NCI-H510A (cell line): ENCODE results near the gene MSGN1.

Experiments used
- DNase-seq: peaks from one replicate; lab custom pipeline; 2025; lab: John Stamatoyannopoulos, UW

MSGN1 gene, protein sequence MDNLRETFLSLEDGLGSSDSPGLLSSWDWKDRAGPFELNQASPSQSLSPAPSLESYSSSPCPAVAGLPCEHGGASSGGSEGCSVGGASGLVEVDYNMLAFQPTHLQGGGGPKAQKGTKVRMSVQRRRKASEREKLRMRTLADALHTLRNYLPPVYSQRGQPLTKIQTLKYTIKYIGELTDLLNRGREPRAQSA

DNA sequence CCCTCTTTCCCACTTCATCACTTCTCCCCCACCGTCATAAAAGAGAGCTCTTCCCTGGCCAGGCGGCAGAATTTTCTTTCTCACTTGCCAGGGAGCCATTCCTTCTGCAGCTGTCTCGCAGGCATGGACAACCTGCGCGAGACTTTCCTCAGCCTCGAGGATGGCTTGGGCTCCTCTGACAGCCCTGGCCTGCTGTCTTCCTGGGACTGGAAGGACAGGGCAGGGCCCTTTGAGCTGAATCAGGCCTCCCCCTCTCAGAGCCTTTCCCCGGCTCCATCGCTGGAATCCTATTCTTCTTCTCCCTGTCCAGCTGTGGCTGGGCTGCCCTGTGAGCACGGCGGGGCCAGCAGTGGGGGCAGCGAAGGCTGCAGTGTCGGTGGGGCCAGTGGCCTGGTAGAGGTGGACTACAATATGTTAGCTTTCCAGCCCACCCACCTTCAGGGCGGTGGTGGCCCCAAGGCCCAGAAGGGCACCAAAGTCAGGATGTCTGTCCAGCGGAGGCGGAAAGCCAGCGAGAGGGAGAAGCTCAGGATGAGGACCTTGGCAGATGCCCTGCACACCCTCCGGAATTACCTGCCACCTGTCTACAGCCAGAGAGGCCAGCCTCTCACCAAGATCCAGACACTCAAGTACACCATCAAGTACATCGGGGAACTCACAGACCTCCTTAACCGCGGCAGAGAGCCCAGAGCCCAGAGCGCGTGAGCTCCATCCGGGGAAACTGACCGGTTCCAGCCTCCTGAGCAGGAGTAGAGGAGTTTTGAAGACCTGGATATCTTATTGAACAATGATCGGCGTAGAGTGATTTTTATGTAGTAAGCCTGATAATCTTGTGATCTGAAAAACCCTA lies at the start of gene MSGN1:
MSGN1 (plus strand) TSS at position 65 of the 850 bp plus-strand sequence; CDS start at position 124, 59 bp downstream.
- DNase-seq, result no peak

DNA sequence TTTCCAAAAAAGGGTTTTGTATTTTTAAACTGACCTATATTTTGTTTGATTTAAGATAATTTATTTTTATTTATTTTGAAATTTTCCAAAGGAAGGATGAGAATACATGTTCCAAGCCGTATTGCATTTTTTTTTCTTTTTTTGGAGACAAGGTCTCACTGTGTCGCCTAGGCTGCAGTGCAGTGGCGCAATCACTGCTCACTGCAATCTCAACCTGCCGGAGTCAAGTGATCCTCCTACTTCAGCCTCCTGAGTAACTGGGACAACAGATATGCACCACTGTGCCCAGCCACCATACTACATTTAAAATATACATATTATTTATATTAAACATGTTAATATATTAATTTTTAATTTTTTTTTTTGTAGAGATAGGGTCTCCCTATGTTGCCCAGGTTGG lies 47.4 kb upstream of the MSGN1 start:
- DNase-seq, result no peak

DNA sequence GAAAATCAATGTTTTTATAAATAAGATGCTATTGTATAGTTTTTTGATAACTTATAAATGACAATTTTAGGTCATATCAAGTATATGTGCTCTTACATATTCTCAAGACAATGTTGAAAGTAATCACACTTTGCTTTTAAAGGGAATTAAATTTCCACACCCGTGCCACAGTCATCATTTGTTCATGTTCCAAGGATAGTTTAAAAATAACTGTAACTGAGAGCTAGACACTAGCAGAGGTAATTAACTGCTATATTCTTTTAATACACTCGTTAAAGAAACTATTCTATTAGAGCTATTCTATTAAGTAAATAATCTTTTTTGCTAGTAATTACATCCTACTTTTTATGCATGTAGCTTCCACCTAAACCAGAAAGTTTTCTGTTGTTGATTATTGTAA lies 44.3 kb upstream of the MSGN1 start:
- DNase-seq, result no peak

DNA sequence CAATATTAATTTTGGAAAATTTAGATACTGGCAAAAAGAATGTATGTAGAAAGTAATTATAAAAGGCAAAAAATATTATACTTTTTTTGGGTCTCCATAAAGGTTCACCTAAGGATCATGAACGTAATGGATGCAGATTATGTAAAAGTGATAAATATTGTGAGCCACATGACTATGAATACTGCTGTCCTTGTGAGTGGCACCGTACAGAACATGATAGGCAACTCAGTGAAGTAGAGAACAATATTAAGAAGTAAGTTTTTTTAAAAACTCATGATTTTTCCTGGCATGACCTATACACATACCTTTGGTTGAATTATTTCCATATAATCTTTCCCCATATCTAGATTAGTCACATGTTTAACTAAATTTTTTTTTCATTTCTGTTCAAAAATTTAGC lies 43.7 kb upstream of the MSGN1 start:
- no peak for DNase-seq

DNA sequence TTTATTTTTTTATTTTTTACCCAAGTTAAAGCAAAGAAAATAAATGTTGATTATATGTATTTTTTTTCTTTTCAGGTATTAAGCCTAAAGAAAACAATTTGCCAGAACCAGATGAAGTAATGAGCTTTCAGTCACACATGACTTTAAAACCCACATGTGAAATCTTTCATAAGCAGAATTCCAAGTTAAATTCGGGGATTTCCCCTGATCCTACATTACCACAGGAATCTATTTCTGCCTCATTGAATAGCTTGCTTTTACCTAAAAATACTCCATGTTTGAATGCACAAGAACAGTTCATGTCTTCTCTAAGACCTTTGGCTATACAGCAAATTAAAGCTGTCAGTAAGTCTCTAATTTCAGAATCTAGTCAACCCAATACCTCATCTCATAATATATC lies 35.7 kb upstream of the MSGN1 start:
- DNase-seq, result no peak

DNA sequence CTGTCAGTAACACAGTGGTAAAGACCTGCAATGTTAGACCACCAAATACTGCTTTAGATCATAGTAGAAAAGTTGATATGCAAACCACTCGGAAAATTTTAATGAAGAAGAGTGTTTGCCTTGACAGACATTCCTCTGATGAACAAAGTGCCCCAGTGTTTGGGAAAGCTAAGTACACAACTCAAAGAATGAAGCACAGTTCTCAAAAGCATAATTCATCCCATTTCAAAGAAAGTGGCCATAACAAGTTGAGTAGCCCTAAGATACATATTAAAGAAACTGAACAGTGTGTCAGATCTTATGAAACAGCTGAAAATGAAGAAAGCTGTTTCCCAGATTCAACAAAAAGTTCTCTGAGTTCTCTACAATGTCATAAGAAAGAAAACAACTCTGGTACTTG lies 34.8 kb upstream of the MSGN1 start:
- no peak for DNase-seq

DNA sequence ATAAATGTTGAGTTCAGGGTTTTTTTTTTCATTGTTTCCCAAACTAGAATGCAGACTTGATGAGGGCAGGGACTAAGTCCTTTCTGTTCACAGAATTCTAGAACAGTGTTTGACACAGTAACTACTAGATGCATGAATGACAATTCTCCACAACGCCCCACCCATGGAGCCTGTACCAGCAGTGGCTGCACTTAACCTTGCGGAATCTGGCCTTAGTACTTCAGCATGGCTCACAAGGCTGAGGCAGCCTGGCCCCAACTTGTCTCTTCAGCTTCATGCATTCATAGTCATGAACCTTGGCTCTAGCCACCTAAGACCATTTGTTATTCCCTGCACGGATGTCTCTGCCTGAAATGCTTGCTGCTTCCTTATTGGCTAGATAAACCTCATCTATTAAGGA lies 29.5 kb upstream of the MSGN1 start:
- no peak for DNase-seq

DNA sequence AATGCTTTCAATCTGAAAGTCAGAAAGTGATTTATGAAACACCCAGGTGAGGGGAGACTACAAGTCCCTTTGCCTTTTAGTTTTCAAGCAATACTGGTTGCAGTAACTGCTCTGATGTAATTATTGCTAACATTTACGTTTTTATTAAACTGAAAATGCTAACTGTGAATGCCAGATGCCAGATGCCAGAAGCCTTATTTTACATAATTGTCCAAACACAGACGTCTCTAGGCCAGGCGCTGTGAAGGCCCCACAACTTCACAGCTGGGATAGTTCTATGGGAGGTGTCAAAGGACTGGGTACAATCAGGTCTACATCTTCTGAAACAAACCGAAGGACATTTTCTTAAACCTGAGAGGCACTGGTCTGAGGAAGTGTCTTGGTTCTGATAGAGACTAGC lies 27.5 kb upstream of the MSGN1 start:
- DNase-seq, result no peak

DNA sequence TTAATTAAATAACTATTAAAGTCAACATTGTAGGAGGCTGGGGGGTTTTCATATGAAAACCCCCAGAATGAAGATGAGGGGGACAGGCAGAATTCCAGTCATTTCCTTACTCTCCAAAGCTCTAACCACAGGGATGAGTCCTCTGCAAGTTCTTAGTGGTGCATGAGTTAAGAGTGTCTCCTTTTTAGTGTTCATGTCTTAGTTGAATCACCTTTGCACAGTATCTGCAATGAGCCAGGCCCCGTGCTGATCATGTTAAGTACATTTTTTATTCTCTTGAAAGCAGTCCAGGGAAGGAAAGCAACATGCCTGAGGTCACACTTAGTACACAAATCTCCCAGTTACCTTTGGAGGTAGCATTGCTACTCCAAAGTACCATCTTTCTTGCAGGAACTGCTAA lies 25.7 kb upstream of the MSGN1 start:
- no peak for DNase-seq

DNA sequence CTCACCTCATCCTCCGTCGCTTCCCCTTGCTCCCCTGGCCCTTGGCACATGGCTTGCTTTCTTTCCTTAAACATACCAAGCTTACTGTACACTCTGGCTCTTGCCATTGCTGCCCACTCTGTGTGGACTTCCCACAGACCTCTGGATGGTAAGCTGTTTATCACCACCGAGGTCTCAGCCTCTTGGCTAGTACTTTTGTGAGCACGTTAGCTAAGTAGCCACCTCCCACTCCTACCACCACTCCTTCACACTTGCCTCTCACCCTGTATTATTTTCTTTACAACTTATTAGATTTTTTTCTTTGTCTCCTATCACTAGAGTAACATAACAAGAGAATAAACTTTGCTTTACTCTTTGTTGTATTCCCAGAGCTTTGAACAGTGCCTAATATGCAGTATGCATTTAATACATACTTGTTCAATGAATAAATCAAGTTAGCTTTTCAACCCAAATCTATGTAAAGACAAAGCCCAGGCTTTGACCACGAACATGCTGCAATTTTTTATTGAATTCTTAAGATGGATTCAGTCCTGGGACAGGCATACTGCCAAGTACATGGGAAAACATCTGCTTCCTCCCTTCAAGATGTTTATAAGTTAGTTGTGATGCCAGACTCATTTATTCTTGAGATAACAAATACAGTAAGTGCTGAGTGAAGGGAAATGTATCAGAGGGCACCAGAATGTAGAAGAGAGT lies 25.0 kb upstream of the MSGN1 start:
- DNase-seq, result no peak

DNA sequence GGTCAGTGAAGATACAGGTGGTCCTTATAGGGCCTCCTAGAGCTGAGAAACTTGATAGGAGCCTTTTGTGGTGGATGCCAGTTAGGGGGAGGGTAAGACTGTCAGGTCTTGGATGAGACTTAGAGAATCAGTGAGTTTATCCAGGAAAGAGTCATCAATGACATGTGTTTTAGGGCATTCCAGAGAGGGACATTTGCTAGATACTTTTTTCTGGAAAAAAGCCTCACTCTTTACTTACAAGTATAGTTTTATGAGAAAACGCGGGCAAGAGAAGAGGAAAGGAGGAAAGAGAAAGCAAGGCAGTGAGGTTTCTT lies 24.5 kb upstream of the MSGN1 start:
- DNase-seq, result no peak

DNA sequence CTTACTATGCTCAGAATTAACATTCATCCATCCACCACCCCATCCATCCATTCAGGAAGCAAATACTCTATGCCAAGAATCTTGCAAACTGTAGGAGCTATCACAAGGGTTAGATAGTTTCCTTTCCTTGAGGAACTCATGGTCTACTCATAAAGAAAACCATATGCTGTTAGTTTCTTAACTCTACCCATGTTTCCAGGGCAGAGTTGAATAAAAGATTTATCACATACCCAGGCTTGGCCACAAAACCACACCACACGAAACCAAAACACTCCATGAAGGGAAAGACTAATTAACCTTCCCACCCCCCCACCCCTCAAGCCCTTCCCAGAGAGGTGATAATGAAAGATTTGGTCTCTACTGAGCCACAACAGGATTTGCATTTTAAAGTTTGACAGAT lies 23.7 kb upstream of the MSGN1 start:
- no peak for DNase-seq

DNA sequence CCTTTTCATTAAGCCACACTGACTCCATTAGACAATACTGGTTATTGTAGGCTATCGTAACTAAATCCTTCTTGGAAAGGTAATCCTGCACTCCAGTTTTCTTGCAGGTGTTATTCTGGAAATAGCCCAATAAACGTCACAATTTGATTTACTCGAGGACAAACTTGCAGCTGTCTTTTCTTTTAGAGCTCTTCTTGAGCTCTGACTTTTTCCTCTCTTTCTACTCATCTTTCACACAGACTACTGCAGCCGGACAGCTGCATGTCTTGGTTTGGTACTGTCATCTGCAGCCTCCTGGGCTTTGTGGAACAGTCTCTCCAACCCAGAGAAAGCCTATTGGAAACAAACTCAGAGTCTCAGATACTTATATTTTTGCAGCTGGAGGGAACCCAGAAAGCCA lies 23.0 kb upstream of the MSGN1 start:
- DNase-seq, result no peak

DNA sequence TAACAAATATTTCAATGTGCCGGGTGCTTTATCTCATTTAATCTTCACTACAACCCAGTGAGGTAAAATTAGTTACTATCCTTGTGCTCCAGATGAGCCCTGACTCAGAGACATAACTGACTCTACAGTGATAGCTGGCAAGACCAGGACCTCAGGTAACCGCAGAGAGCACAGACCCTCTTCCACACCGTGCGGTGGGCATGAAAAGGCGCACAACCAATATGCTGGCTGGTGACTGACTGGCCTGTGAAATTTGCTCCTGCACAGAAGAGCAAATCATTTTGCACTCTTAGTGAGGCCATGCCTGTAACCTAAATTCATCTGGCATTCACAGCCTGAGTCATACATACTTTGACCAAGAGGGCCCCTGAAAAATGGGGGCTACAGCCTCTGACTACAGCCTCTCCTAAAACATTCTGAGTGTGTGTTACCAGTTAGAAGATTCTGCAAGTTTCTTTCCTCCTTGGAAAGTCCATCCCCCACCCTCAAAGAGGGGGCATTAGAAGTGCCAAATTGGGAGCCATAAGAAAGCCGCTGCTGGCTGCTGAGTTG lies 22.4 kb upstream of the MSGN1 start:
- no peak for DNase-seq

DNA sequence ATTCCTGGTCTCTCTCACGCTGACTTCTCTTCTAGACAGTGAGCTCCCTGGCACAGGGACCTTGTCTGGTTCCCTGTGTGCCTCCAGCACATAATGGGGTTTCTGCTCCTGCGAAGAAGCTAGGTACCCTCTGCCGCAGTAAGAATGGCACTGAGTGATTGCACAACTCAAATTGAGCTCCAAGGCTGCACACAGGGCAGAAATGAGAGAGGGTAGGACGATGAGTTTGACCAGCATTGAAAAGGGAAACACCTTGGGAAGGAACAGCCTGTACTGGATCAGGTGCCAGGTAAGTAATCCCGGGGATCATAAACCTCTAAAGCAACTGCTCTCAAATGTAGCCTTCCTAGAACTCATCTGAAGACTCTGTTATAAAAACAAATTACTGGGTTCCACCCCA lies 21.0 kb upstream of the MSGN1 start:
- no peak for DNase-seq

DNA sequence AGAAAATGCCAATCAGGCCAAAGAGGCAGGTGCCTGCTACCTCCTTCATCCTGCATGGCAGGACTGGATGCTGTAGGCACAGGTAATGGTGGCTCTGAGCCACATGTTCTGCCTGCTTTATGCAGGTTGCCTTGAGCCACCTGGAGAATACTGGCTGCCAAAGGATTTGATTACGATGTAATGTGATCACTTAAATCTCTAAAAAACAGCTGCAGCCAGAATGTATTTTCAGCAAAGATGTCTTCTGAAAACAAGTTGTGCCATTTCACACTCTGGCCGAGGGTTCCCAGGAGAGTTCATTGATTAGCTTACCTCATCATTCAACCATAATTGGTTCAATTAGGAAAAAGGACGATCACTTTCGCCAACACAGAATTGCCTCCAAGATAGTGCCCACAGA lies 17.9 kb upstream of the MSGN1 start:
- DNase-seq, result no peak

DNA sequence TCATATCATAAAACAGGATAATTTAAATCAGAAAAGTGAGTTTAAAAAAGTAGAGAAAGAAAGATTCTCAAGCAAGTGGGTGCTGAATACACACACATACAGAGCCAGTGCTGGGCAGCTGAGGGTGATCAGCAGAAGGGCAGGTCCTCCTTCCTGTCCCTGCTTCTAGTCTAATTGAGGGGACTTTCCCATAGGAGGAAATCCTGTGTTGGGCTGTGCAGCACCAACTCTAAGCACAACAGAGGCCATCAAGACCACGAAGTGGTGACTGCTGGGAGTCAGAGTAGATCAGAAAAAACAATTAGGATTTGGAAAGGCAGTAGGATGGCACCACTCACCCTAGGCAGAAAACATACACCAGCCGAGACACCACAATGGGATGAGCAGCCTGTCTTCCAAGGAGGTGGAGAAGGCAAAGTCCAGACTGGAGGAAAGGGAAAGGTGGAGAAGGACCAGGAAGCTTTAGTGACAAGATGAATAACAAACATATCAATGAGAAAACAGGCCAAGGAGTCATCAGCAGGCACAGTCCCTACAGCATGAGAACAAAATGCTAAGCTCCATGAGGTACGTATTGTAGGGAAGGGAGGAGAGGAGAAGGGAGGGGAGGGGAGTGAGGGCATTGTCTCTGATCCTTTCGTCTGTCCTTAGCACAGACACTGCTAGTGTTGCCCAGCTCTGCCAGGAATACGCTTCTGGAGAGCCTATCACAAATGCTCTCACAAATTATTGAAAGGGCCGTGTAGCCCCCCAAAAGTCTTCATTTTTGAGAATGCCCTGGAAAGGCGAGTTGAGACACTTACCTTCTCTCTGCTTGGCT lies 16.7 kb upstream of the MSGN1 start:
- DNase-seq, result no peak

DNA sequence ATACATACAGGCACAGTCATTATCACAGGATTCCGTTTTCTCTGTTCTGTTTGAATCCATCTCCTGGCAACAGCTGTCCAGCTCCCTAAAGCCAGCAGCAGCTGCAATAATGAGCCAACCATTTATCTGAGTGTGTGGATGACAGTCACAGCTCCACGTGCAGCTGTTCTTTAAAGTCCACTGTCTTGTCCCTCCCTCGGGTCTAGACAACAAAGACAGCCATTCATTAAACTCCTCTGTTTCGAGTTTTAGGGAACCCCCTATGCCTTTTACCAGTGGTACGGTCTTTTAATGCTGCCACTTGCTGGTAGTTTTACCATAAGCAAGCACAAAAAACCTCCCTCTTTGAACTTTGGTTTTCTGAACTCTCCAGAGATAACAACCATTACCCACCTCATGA lies 16.0 kb upstream of the MSGN1 start:
- no peak for DNase-seq

DNA sequence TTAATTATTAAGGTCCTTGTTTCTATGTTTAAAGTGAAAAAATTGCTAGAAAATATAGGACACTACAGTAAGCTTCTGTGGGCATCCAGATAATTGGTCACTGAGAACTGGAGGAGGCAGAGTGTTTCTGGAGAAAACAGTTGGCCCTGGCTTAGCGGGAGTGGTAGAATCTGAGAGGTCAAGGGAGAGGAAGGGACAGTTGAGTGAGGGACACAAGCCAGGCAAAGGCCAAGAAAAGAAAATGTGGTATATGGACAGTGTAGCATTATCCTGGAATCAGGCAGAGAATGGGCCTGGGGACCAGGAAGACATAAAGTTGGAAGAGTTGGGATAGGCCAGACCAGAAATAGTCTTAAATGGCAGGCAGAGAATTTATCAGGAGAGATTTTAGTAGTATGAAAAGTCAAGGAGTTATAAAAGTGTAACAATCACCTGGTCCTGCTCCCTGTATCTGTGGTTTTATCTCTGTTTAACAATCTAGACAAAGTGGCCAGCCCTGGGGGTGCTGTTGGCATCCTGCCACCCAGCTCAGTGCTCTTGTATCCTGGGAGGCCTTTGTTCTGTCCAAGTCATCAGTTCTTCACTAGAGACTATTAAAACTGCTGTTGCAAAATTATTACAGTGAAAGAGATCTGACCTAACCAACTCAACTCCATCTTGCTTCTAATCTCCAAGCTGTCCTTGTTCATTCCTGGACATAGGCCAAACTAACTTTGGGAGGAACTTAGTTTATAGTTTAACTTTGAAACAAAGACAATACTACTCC lies 15.4 kb upstream of the MSGN1 start:
- DNase-seq, result no peak

DNA sequence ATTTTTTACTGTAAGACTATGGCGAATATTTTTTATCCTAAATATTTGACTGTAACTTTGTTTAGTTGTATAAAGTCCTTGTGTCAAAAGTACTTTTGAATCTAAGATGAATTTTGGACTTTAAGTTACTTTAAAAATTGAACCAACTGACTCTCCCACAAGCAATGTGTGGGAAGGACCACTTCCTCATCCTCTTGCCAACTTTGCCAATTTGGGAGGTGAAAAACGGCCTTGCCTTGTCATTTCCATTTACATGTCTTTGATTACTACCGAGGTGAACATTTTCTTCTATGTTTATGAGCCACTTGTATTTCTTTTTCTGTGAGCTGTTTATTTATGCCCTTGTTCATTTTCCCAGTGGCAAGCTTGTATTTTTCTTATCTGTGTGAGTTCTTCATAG lies 12.8 kb upstream of the MSGN1 start:
- DNase-seq, result no peak

DNA sequence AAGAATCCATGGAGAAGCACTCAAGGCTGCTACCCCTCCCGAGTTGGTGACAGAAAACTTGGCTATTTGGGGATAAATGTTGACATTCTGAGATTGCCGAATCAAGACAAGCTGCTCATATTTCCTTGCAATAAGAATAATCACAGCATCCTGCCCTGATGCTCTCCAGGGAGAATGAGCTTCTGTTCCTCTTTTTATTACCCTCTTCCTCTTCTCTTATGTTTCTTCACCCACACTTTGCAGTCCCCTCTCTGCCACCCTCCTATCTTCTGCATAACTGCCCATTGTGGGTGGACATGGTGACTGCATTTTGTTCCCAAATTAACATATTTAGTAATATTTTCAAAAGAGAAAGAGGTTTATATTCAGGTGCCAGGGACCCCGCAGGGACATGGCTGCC lies 11.9 kb upstream of the MSGN1 start:
- no peak for DNase-seq

DNA sequence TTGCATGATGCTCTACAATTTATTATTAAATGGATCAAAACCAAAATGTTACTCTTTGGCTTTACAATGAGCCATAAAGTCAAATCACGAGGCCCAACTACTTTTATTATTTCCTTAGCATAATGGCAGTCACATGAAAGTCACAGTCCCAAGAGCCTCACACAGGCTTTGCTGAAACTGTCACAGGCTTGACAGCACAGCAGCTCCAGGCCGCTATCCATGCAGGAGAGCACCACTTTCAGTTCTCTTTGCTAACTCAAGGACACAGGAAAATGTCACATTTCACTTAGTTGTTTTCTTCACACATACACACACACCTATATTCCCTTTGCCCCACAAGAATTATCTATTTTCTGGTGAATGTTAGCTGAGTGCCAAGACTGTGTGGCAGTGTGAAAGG lies 11.1 kb upstream of the MSGN1 start:
- DNase-seq, result no peak
